Endothelial cell of umbilical vein (primary cell): ENCODE data around the gene KIDINS220. TPM values are rescaled to one million over a fixed set of nuclear protein-coding genes. Genes with fewer than 3 reads are reported as not detected.

ENCODE experiments used
- BruUV-seq: library from RNA; stranded (reverse); fragments of 400-500 nt; replicated peaks from 2 replicates; lab custom pipeline; 2021; lab: Mats Ljungman, UMichigan
- CTCF ChIA-PET: fragments of 300-600, 350-600 bp; sonication (Branson Sonifier 250); formaldehyde crosslinking; loops from one replicate; lab custom pipeline; 2021; ENCODE audit warnings: antibody characterized with exemption, inconsistent platforms; lab: Charles Lee
- POLR2A ChIA-PET: fragments of 300-600, 350-600 bp; sonication (Branson Sonifier 250); formaldehyde crosslinking; loops from one replicate; lab custom pipeline; 2021; ENCODE audit warnings: antibody characterized with exemption, inconsistent platforms; lab: Charles Lee
- DNase-seq: peaks from one replicate; pipeline ENCODE4 v3.0.0-alpha.2; 2011; ENCODE audit warnings: low read depth, low spot score
- FAIRE-seq: peaks from 2 replicates; lab custom pipeline; 2011; peaks lifted over from hg19 to GRCh38; lab: Jason Lieb, UNC
- H2AFZ ChIP-seq: 2 replicates; pipeline ENCODE4 v1.6.0; 2012; ENCODE audit warnings: low read depth, low read length, control low read depth, inconsistent platforms
- H3K27ac ChIP-seq: 2 replicates; pipeline ENCODE4 v1.5.1; 2011; ENCODE audit warnings: low read depth, mild to moderate bottlenecking, control low read depth, low read length, moderate library complexity; ENCODE audit not compliant: insufficient read depth
- H3K27me3 ChIP-seq, 2 experiments: 2 replicates each; pipeline versions ENCODE4 v1.6.0 to v1.6.1; 2011; ENCODE audit warnings: low read length in 2 of 2, mixed read lengths in 1 of 2; ENCODE audit not compliant: control insufficient read depth in 2 of 2, insufficient read depth in 2 of 2
- H3K36me3 ChIP-seq, 2 experiments: 2 replicates in 1 of 2; 3 replicates in 1 of 2; pipeline ENCODE4 v1.5.1; 2011; ENCODE audit warnings: low read length in 2 of 2, mild to moderate bottlenecking in 1 of 2, moderate library complexity in 1 of 2; ENCODE audit not compliant: control insufficient read depth in 2 of 2, insufficient read depth in 2 of 2; ENCODE audit errors: extremely low read depth in 1 of 2
- H3K4me1 ChIP-seq: 3 replicates; pipeline ENCODE4 v1.5.1; 2011; ENCODE audit warnings: mild to moderate bottlenecking, low read length; ENCODE audit not compliant: control insufficient read depth, insufficient read depth; ENCODE audit errors: extremely low read depth
- H3K4me2 ChIP-seq: 2 replicates; pipeline ENCODE4 v1.6.1; 2011; ENCODE audit warnings: low read length, control low read depth, mixed read lengths; ENCODE audit not compliant: insufficient read depth
- H3K4me3 ChIP-seq, 3 experiments: fragments of 200-600 bp in 1 of 3; sonication (generic), shearing (Covaris generic) in 1 of 3; replicated peaks in 1 of 3; 2 replicates each; pipeline ENCODE4 v1.5.1; 2011 to 2016; ENCODE audit warnings: control low read depth in 3 of 3, low read length in 3 of 3, mild to moderate bottlenecking in 2 of 3, inconsistent platforms in 1 of 3, low read depth in 1 of 3, moderate library complexity in 1 of 3; ENCODE audit not compliant: insufficient read depth in 1 of 3
- H3K79me2 ChIP-seq: 2 replicates; pipeline ENCODE4 v1.6.0; 2012; ENCODE audit warnings: low read length, inconsistent platforms; ENCODE audit not compliant: control insufficient read depth, insufficient read depth
- H3K9ac ChIP-seq: replicated peaks from 2 replicates; pipeline ENCODE3; 2011; ENCODE audit warnings: low read length, control low read depth; ENCODE audit not compliant: insufficient read depth; ENCODE audit errors: extremely low read depth
- H3K9me1 ChIP-seq: replicated peaks from 3 replicates; pipeline ENCODE4 v1.6.0; 2011; ENCODE audit warnings: mild to moderate bottlenecking, low read length; ENCODE audit not compliant: control insufficient read depth, insufficient read depth; ENCODE audit errors: extremely low read depth
- H3K9me3 ChIP-seq: replicated peaks from 2 replicates; pipeline ENCODE4 v1.5.1; 2012; ENCODE audit warnings: low read length, inconsistent platforms; ENCODE audit not compliant: control insufficient read depth, insufficient read depth
- H4K20me1 ChIP-seq: replicated peaks from 2 replicates; pipeline ENCODE3; 2011; ENCODE audit warnings: mild to moderate bottlenecking, low read length; ENCODE audit not compliant: control insufficient read depth, insufficient read depth; ENCODE audit errors: extremely low read depth
- CTCF ChIP-seq, 2 donors: IDR thresholded peaks; 1 replicate in 1 of 2; 2 replicates in 1 of 2; pipeline ENCODE4 v1.5.1; 2011; ENCODE audit warnings: low read length in 2 of 2, mild to moderate bottlenecking in 2 of 2, moderate library complexity in 2 of 2, control low read depth in 1 of 2, inconsistent platforms in 1 of 2, low read depth in 1 of 2; ENCODE audit not compliant: insufficient read depth in 1 of 2; ENCODE audit errors: extremely low read depth in 1 of 2
- EZH2 ChIP-seq: IDR thresholded peaks from 2 replicates; pipeline ENCODE4 v1.6.1; 2012; ENCODE audit warnings: borderline replicate concordance, low read depth, mild to moderate bottlenecking, moderate library complexity, low read length, inconsistent platforms; ENCODE audit not compliant: severe bottlenecking
- FOS ChIP-seq: IDR thresholded peaks from 2 replicates; pipeline ENCODE4 v1.6.1; 2011; ENCODE audit warnings: mild to moderate bottlenecking, low read length, moderate library complexity, borderline replicate concordance; ENCODE audit not compliant: insufficient read depth
- GATA2 ChIP-seq: IDR thresholded peaks from 2 replicates; pipeline ENCODE4 v1.7.0; 2011; ENCODE audit warnings: low read depth, mild to moderate bottlenecking, moderate library complexity, mixed read lengths, low read length; ENCODE audit not compliant: insufficient read length, insufficient read depth
- JUN ChIP-seq: IDR thresholded peaks from 2 replicates; pipeline ENCODE4 v1.6.1; 2011; ENCODE audit warnings: borderline replicate concordance, low read depth; ENCODE audit not compliant: insufficient read length, insufficient read depth
- MAX ChIP-seq: IDR thresholded peaks from 2 replicates; pipeline ENCODE4 v1.6.1; 2011; ENCODE audit not compliant: insufficient read depth, insufficient read length
- MYC ChIP-seq: IDR thresholded peaks from one replicate; pipeline ENCODE4 v1.6.1; 2011; ENCODE audit warnings: mild to moderate bottlenecking, low read depth, low read length
- POLR2A ChIP-seq: IDR thresholded peaks from 2 replicates; pipeline ENCODE4 v1.6.1; 2012; ENCODE audit warnings: low read depth, mild to moderate bottlenecking, control low read depth, low read length
- POLR2AphosphoS5 ChIP-seq: IDR thresholded peaks from 2 replicates; pipeline ENCODE4 v1.6.1; 2012; ENCODE audit warnings: low read depth, mild to moderate bottlenecking, control low read depth, low read length, moderate library complexity; ENCODE audit not compliant: insufficient read depth
- dilution Hi-C: fragments of 300-500 bp; cut with MboI; formaldehyde crosslinking; loops from one replicate; pipeline ENCODE4 v1.15.0; 2019; ENCODE audit warnings: low sequenced_read_pairs; ENCODE audit not compliant: extremely low pct_ligation_motif_present
- intact Hi-C: fragments of 100-400 bp; cut with micrococcal nuclease; formaldehyde crosslinking; loops from one replicate; pipeline ENCODE4 v1.10.0; 2022
- polyA plus RNA-seq, 4 experiments: library from polyadenylated mRNA; depleted of rRNA in 3 of 4; stranded (reverse) in 3 of 4; unstranded in 1 of 4; fragments of >200 nt; gene quantifications; 2 replicates each; pipeline versions ENCODE4 v1.2.1 to v1.2.3, GENCODE V29; 2011 to 2012; ENCODE audit warnings: missing spikeins in 1 of 4
- total RNA-seq: library from RNA; stranded (reverse); gene quantifications from 2 replicates; pipeline ENCODE4 v1.2.3, GENCODE V29; 2021

KIDINS220 gene
- total and polyA plus RNA-seq, 2 donors (not counting 3 experiments of a cell fraction or from before 2014, with no cell fraction given): 33.9 to 41.3 TPM

GRCh38 chr2:8798393-8798792 is 39.0 kb downstream of the KIDINS220 start:
- Histone ChIP-seq H4K20me1 (no peaks in the 10 kb centered on the region), H2AFZ (no peak overlapping the region), H3K9me3 (no peaks in the 10 kb centered on the region), H3K4me1 (peaks cover 2% of the 10 kb centered on the region), H3K79me2 (no peaks in the 10 kb centered on the region), H3K27ac (no peak overlapping the region), H3K4me3 (no peak overlapping the region), H3K27me3 (no peaks in the 10 kb centered on the region), H3K36me3 (peaks cover 10 to 15% of the 10 kb centered on the region in 2 experiments), H3K9ac (no peak overlapping the region), H3K4me2 (no peak overlapping the region), H3K9me1 (no peaks in the 10 kb centered on the region)
- dilution Hi-C loops (no loop called here), intact Hi-C loops (no loop called here)
- FAIRE-seq (no peak), DNase-seq (no peak)
- no peak for TF ChIP-seq MAX
- TF ChIP-seq FOS: no peak
- no peak for TF ChIP-seq CTCF (IDR thresholded peaks at IDR 0.05; ENCODE audit: extremely low read depth in 1 of 2, insufficient read depth in 1 of 2, low read depth in 1 of 2, low read length in 2 of 2)
- no peak for TF ChIP-seq POLR2A
- TF ChIP-seq GATA2: no peak
- no peak for TF ChIP-seq POLR2AphosphoS5
- TF ChIP-seq MYC: no peak
- TF ChIP-seq JUN: no peak
- TF ChIP-seq EZH2: no peak
- ChIA-PET POLR2A (no interaction called here), CTCF (interaction anchor here (0.8 to 1.2 kb wide), 2 partner anchors 23 to 26 kb away, joined by 3 read pairs; no protein-coding TSS in a partner anchor)
- BruUV-seq: no TSS peak
